ENCODE results near the gene THEMIS2.

DNA sequence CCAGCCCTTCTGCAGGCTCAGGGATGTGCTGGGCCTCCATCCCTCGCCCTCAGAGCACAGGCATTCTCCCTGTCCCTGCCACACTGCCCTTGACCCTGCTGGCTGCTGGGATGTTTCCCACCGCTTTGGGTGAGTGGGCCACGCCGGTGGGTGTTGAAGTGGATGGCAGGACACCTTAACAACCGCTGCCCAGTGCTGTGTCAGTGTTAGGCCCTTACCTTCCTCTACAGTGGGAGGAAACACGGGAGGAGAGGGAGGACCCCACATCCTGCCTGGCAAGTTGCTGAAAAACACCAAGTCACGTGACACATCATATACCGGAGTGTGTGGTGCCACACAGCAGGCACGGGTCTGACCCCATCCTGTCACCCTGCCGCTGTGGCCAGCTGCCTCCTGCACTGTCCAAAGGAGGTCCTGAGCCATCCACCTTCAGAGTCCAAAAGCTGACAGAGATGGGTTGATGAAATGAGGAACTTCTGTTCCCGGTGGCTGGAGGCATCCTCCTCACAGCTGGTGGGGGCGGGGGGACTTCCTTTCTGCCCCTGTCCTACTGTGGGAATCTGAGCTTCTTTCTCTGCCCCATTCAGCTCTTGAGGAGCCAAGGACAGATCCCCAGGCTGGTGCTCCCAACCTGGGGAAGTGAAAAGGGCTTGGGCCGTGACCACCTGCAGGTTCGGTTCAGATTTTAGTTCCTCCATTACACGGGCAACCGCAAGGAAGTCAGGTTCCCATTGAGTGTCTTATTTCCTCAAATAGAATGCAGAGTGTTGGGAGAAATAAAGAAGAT is 3.2 kb upstream of the THEMIS2 start:
- TF ChIP-seq, protein P1, sequence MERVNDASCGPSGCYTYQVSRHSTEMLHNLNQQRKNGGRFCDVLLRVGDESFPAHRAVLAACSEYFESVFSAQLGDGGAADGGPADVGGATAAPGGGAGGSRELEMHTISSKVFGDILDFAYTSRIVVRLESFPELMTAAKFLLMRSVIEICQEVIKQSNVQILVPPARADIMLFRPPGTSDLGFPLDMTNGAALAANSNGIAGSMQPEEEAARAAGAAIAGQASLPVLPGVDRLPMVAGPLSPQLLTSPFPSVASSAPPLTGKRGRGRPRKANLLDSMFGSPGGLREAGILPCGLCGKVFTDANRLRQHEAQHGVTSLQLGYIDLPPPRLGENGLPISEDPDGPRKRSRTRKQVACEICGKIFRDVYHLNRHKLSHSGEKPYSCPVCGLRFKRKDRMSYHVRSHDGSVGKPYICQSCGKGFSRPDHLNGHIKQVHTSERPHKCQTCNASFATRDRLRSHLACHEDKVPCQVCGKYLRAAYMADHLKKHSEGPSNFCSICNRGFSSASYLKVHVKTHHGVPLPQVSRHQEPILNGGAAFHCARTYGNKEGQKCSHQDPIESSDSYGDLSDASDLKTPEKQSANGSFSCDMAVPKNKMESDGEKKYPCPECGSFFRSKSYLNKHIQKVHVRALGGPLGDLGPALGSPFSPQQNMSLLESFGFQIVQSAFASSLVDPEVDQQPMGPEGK (CRISPR knock-in tag; IDR thresholded peaks at IDR 0.05; ENCODE audit: borderline replicate concordance), result no peak
- TF ChIP-seq ZNF565 (CRISPR knock-in tag; conservative IDR thresholded peaks at IDR 0.05; ENCODE audit: low read depth) (no peak), ZFP30 (CRISPR knock-in tag; IDR thresholded peaks at IDR 0.05) (no peak)
- TF ChIP-seq, protein P2, sequence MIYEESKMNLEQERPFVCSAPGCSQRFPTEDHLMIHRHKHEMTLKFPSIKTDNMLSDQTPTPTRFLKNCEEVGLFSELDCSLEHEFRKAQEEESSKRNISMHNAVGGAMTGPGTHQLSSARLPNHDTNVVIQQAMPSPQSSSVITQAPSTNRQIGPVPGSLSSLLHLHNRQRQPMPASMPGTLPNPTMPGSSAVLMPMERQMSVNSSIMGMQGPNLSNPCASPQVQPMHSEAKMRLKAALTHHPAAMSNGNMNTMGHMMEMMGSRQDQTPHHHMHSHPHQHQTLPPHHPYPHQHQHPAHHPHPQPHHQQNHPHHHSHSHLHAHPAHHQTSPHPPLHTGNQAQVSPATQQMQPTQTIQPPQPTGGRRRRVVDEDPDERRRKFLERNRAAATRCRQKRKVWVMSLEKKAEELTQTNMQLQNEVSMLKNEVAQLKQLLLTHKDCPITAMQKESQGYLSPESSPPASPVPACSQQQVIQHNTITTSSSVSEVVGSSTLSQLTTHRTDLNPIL (CRISPR knock-in tag; IDR thresholded peaks at IDR 0.05; ENCODE audit: low read depth), result no peak
